Hepatocyte (in vitro differentiated cells): ENCODE data around the gene CSNK1G3. TPM values are rescaled to one million over a fixed set of nuclear protein-coding genes. Genes with fewer than 3 reads are reported as not detected.

Experiments
- DNase-seq: peaks from one replicate; pipeline ENCODE4 v3.0.0-alpha.2; 2016; ENCODE audit warnings: low spot score
- H2AFZ ChIP-seq: fragments of 200-600 bp; sonication (generic); 2 replicates; pipeline ENCODE4 v1.6.0; 2016; ENCODE audit warnings: antibody characterized with exemption, mild to moderate bottlenecking
- H3K27ac ChIP-seq: fragments of 200-600 bp; sonication (generic); 2 replicates; pipeline ENCODE4 v1.5.1; 2016; ENCODE audit warnings: mild to moderate bottlenecking
- H3K27me3 ChIP-seq: fragments of 200-600 bp; sonication (generic); 2 replicates; pipeline ENCODE4 v1.6.1; 2016
- H3K36me3 ChIP-seq: fragments of 200-600 bp; sonication (generic); replicated peaks from 2 replicates; pipeline ENCODE4 v1.5.1; 2016; ENCODE audit warnings: low read depth; ENCODE audit not compliant: insufficient read depth
- H3K4me1 ChIP-seq: fragments of 200-600 bp; sonication (generic); 2 replicates; pipeline ENCODE4 v1.5.1; 2016; ENCODE audit warnings: mild to moderate bottlenecking, moderate library complexity; ENCODE audit not compliant: insufficient read depth
- H3K4me2 ChIP-seq: fragments of 200-600 bp; sonication (generic); 2 replicates; pipeline ENCODE4 v1.6.0; 2016
- H3K4me3 ChIP-seq: fragments of 200-600 bp; sonication (generic); 2 replicates; pipeline ENCODE4 v1.5.1; 2016; ENCODE audit warnings: mild to moderate bottlenecking
- H3K79me2 ChIP-seq: fragments of 200-600 bp; sonication (generic); 2 replicates; pipeline ENCODE4 v1.6.0; 2017; ENCODE audit warnings: mild to moderate bottlenecking
- H3K9me2 ChIP-seq: fragments of 200-600 bp; sonication (generic); replicated peaks from 2 replicates; pipeline ENCODE4 v1.6.0; 2017; ENCODE audit warnings: mild to moderate bottlenecking; ENCODE audit not compliant: insufficient read depth
- H3K9me3 ChIP-seq: fragments of 200-600 bp; sonication (generic); 2 replicates; pipeline ENCODE4 v1.5.1; 2016; ENCODE audit warnings: low read depth, mild to moderate bottlenecking
- H4K20me1 ChIP-seq: fragments of 200-600 bp; sonication (generic); 2 replicates; pipeline ENCODE4 v1.6.0; 2016; ENCODE audit warnings: mild to moderate bottlenecking; ENCODE audit not compliant: insufficient read depth, poor library complexity, severe bottlenecking
- EZH2 ChIP-seq: fragments of 200-600 bp; sonication (generic); IDR thresholded peaks from 2 replicates; pipeline ENCODE4 v1.6.1; 2016; ENCODE audit warnings: antibody characterized with exemption, mild to moderate bottlenecking, borderline replicate concordance
- EZH2phosphoT487 ChIP-seq: fragments of 200-600 bp; sonication (generic); IDR thresholded peaks from one replicate; pipeline ENCODE4 v1.6.1; 2018; ENCODE audit warnings: antibody characterized with exemption, mild to moderate bottlenecking, low read depth, moderate library complexity; ENCODE audit not compliant: unreplicated experiment, severe bottlenecking
- WGBS: methylation state at CpG from one replicate; pipeline ENCODE4 v1.1.6; 2016; ENCODE audit warnings: low lambda C conversion rate; ENCODE audit errors: missing lambda C conversion rate; 5-methylcytosine and 5-hydroxymethylcytosine counted together
- polyA plus RNA-seq: library from polyadenylated mRNA; unstranded; fragments of >200 nt; fragmentation: Nextera tagmentation; extraction: Ambion mirVana; gene quantifications from 2 replicates; pipeline ENCODE4 v1.2.1, GENCODE V29; 2016
- total RNA-seq: library from RNA; depleted of rRNA; stranded (reverse); fragments of >200 nt; gene quantifications from 2 replicates; pipeline ENCODE4 v1.2.3, GENCODE V29; 2014
- TF ChIP-seq, protein P1 (sequence below): fragments of 200-600 bp; sonication (generic); IDR thresholded peaks from 2 replicates; pipeline ENCODE4 v1.5.1; 2016; ENCODE audit warnings: antibody characterized with exemption, mild to moderate bottlenecking; ENCODE audit not compliant: poor library complexity

CSNK1G3 gene
- total and polyA plus RNA-seq, 2 experiments from 2014 or later, result 20.8 to 59.3 TPM

DNA sequence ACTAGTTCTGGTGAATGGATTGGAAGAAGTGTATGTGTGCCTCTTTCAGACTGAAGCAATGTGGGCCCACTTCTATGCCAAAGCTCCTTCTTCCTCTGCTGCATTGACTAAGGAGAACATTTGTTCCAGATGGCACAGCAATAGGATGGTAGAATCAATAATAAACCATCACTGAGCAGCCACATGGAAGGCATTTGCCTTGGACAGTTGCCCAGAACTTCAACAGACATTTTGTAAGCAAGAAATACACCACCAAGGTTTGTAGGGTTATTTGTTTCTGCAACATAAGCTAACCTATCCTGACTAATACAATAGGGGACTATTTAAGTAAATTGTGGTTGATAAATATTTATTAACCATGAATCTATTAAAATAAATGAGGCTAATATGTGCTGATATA is 37.7 kb upstream of the CSNK1G3 start:
- Histone ChIP-seq H3K4me1 (no peaks in the 10 kb centered on the region), H2AFZ (no peak overlapping the region), H3K4me3 (no peak overlapping the region), H4K20me1 (no peaks in the 10 kb centered on the region), H3K9me2 (no peaks in the 10 kb centered on the region), H3K36me3 (no peaks in the 10 kb centered on the region), H3K4me2 (no peak overlapping the region), H3K9me3 (no peaks in the 10 kb centered on the region), H3K27me3 (no peaks in the 10 kb centered on the region), H3K79me2 (no peaks in the 10 kb centered on the region), H3K27ac (no peak overlapping the region)
- TF ChIP-seq EZH2, result no peak
- TF ChIP-seq EZH2phosphoT487, result no peak
- TF ChIP-seq, protein P1, sequence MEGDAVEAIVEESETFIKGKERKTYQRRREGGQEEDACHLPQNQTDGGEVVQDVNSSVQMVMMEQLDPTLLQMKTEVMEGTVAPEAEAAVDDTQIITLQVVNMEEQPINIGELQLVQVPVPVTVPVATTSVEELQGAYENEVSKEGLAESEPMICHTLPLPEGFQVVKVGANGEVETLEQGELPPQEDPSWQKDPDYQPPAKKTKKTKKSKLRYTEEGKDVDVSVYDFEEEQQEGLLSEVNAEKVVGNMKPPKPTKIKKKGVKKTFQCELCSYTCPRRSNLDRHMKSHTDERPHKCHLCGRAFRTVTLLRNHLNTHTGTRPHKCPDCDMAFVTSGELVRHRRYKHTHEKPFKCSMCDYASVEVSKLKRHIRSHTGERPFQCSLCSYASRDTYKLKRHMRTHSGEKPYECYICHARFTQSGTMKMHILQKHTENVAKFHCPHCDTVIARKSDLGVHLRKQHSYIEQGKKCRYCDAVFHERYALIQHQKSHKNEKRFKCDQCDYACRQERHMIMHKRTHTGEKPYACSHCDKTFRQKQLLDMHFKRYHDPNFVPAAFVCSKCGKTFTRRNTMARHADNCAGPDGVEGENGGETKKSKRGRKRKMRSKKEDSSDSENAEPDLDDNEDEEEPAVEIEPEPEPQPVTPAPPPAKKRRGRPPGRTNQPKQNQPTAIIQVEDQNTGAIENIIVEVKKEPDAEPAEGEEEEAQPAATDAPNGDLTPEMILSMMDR, result no peak
- DNase-seq, result no peak

GRCh38 chr5:123476731-123477130 is 35.2 kb upstream of the CSNK1G3 start:
- H3K4me2 ChIP-seq, result no peak overlapping the region
- no peaks in the 10 kb centered on the region for H3K79me2 ChIP-seq
- H3K9me3 ChIP-seq, result no peaks in the 10 kb centered on the region
- H3K9me2 ChIP-seq, result no peaks in the 10 kb centered on the region
- H3K27ac ChIP-seq, result no peak overlapping the region
- no peaks in the 10 kb centered on the region for H3K27me3 ChIP-seq
- H2AFZ ChIP-seq, result no peak overlapping the region
- no peak for DNase-seq
- WGBS, result 100% methylated on average over 1 of the region's 1 CpG
- TF ChIP-seq EZH2phosphoT487, result no peak
- H3K36me3 ChIP-seq, result no peaks in the 10 kb centered on the region
- H3K4me3 ChIP-seq, result no peak overlapping the region
- H3K4me1 ChIP-seq, result no peaks in the 10 kb centered on the region
- H4K20me1 ChIP-seq, result no peaks in the 10 kb centered on the region

GRCh38 chr5:123478546-123478945 is 33.4 kb upstream of the CSNK1G3 start:
- no peaks in the 10 kb centered on the region for H3K27me3 ChIP-seq
- H3K4me3 ChIP-seq, result no peak overlapping the region
- WGBS, result 100% methylated on average over 1 of the region's 1 CpG
- H3K79me2 ChIP-seq, result no peaks in the 10 kb centered on the region
- no peak overlapping the region for H3K27ac ChIP-seq
- H3K4me2 ChIP-seq, result no peak overlapping the region
- H3K4me1 ChIP-seq, result no peaks in the 10 kb centered on the region
- H4K20me1 ChIP-seq, result no peaks in the 10 kb centered on the region
- H2AFZ ChIP-seq, result no peak overlapping the region
- DNase-seq, result no peak
- no peaks in the 10 kb centered on the region for H3K9me2 ChIP-seq
- H3K9me3 ChIP-seq, result no peaks in the 10 kb centered on the region
- no peak for TF ChIP-seq EZH2
- TF ChIP-seq, protein P1, result no peak
- TF ChIP-seq EZH2phosphoT487, result no peak
- no peaks in the 10 kb centered on the region for H3K36me3 ChIP-seq

DNA sequence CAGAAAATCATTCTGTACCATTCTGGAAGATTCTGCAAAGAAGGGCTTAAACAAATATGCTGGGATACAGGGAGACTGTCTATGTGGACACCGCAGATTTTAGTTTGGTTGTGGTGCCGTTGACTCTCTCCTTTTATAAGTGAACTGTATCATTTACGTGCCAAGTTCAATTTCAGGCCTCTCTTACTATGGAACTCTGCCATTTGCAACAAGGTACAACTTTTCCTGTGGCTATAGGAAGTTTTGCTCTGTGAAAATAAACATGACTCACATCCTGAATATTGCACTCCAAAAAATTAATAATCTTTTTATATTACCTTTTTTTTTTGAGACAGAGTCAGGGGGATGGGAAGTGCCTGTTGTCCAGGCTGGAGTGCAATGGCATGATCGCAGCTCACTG is 29.7 kb upstream of the CSNK1G3 start:
- H2AFZ ChIP-seq, result no peak overlapping the region
- H3K9me2 ChIP-seq, result no peaks in the 10 kb centered on the region
- H3K9me3 ChIP-seq, result no peaks in the 10 kb centered on the region
- 95% methylated on average over 4 of the region's 4 CpGs for WGBS
- DNase-seq, result no peak
- H4K20me1 ChIP-seq, result no peaks in the 10 kb centered on the region
- H3K27me3 ChIP-seq, result no peaks in the 10 kb centered on the region
- H3K4me1 ChIP-seq, result no peaks in the 10 kb centered on the region
- H3K4me3 ChIP-seq, result no peak overlapping the region
- TF ChIP-seq, protein P1, result no peak
- TF ChIP-seq EZH2phosphoT487, result no peak
- no peak for TF ChIP-seq EZH2
- H3K4me2 ChIP-seq, result no peak overlapping the region
- H3K79me2 ChIP-seq, result no peaks in the 10 kb centered on the region
- H3K36me3 ChIP-seq, result no peaks in the 10 kb centered on the region
- H3K27ac ChIP-seq, result no peak overlapping the region
